HCT116 (cell line): ENCODE results near the gene PDE1C. TPM values are rescaled to one million over a fixed set of nuclear protein-coding genes. Genes with fewer than 3 reads are reported as not detected.

Source experiments
- ATAC-seq: fragments of 200-7000 bp; cut with Tn5 transposase; 2 replicates; pipeline ENCODE4 v1.9.1; 2020; ENCODE audit warnings: mild to moderate bottlenecking, moderate library complexity
- BruUV-seq: library from RNA; stranded (reverse); fragments of 400-500 nt; replicated peaks from 2 replicates; lab custom pipeline; 2021; lab: Mats Ljungman, UMichigan
- CTCF ChIA-PET: fragments of 300-600 bp; sonication (Branson Sonifier 250); formaldehyde crosslinking; loops from one replicate; lab custom pipeline; 2021; ENCODE audit warnings: antibody characterized with exemption; lab: Charles Lee
- POLR2A ChIA-PET: fragments of 300-600, 350-600 bp; sonication (Branson Sonifier 250); formaldehyde crosslinking; loops from one replicate; lab custom pipeline; 2021; ENCODE audit warnings: antibody characterized with exemption; lab: Charles Lee
- RAD21 ChIA-PET, 2 experiments: fragments of 300-600 bp; sonication (Branson Sonifier 250); formaldehyde crosslinking; loops; one replicate each; lab custom pipeline; 2023; ENCODE audit warnings: low total read pairs in 2 of 2; ENCODE audit not compliant: uncharacterized antibody in 2 of 2, unreplicated experiment in 2 of 2, low non-redundant PET in 1 of 2; lab: Charles Lee
- DNase-seq: peaks from one replicate; pipeline ENCODE4 v3.0.0-alpha.2; 2010; ENCODE audit warnings: low read depth, low spot score
- H2AFZ ChIP-seq: fragments of 200-600 bp; shearing (Covaris generic), sonication (generic); 2 replicates; pipeline ENCODE4 v1.6.1; 2017; ENCODE audit warnings: low read depth, mixed run types, mixed read lengths, antibody characterized with exemption, low read length; ENCODE audit not compliant: poor library complexity, severe bottlenecking
- H3K27ac ChIP-seq: 2 replicates; pipeline ENCODE4 v1.5.1; 2012; ENCODE audit warnings: low read depth, low read length
- H3K27me3 ChIP-seq: fragments of 200-600 bp; sonication (generic); 2 replicates; pipeline ENCODE4 v1.6.1; 2016; ENCODE audit warnings: mixed run types, low read length, mixed read lengths; ENCODE audit not compliant: insufficient read depth
- H3K36me3 ChIP-seq, 2 experiments: fragments of 200-500 bp in 1 of 2; fragments of 200-600 bp in 1 of 2; sonication (Bioruptor generic) in 1 of 2; sonication (generic) in 1 of 2; 2 replicates each; pipeline versions ENCODE4 v1.5.1 to v1.6.1; 2014 to 2016; ENCODE audit warnings: low read length in 2 of 2, inconsistent platforms in 1 of 2, mixed read lengths in 1 of 2, mixed run types in 1 of 2; ENCODE audit not compliant: insufficient read depth in 2 of 2, control insufficient read depth in 1 of 2
- H3K4me1 ChIP-seq, 2 experiments: fragments of 200-600 bp in 1 of 2; sonication (generic) in 1 of 2; 2 replicates each; pipeline versions ENCODE4 v1.5.1 to v1.6.1; 2012 to 2017; ENCODE audit warnings: low read length in 2 of 2, inconsistent platforms in 1 of 2, mild to moderate bottlenecking in 1 of 2, mixed read lengths in 1 of 2, mixed run types in 1 of 2, moderate library complexity in 1 of 2; ENCODE audit not compliant: insufficient read depth in 2 of 2, control insufficient read depth in 1 of 2
- H3K4me2 ChIP-seq: fragments of 200-600 bp; sonication (generic); 2 replicates; pipeline ENCODE4 v1.6.1; 2017; ENCODE audit warnings: mixed run types, low read length, mixed read lengths
- H3K4me3 ChIP-seq, 2 experiments: fragments of 200-600 bp in 1 of 2; sonication (generic) in 1 of 2; replicated peaks in 1 of 2; 2 replicates each; pipeline ENCODE4 v1.5.1; 2011 to 2016; ENCODE audit warnings: low read length in 2 of 2, control low read depth in 1 of 2, low read depth in 1 of 2, mild to moderate bottlenecking in 1 of 2, mixed read lengths in 1 of 2, mixed run types in 1 of 2
- H3K79me2 ChIP-seq: fragments of 200-600 bp; sonication (generic); 2 replicates; pipeline ENCODE4 v1.6.1; 2017; ENCODE audit warnings: mild to moderate bottlenecking, mixed run types, low read length, moderate library complexity, mixed read lengths; ENCODE audit not compliant: insufficient read depth
- H3K9ac ChIP-seq: fragments of 200-600 bp; sonication (generic); 2 replicates; pipeline ENCODE4 v1.6.1; 2016; ENCODE audit warnings: low read length, mixed read lengths
- H3K9me2 ChIP-seq: fragments of 200-600 bp; sonication (generic), shearing (Covaris generic); 2 replicates; pipeline ENCODE4 v1.6.1; 2017; ENCODE audit warnings: mixed run types, mild to moderate bottlenecking, moderate library complexity; ENCODE audit not compliant: insufficient read depth
- H3K9me3 ChIP-seq, 2 experiments: fragments of 200-500 bp in 1 of 2; fragments of 200-600 bp in 1 of 2; sonication (Bioruptor generic) in 1 of 2; sonication (generic) in 1 of 2; 2 replicates each; pipeline ENCODE4 v1.6.1; 2014 to 2017; ENCODE audit warnings: low read length in 2 of 2, mixed read lengths in 2 of 2, inconsistent platforms in 1 of 2, low read depth in 1 of 2, mild to moderate bottlenecking in 1 of 2, mixed run types in 1 of 2, moderate library complexity in 1 of 2; ENCODE audit not compliant: control insufficient read depth in 1 of 2, insufficient read depth in 1 of 2
- H4K20me1 ChIP-seq: fragments of 200-600 bp; sonication (generic), shearing (Covaris generic); 2 replicates; pipeline ENCODE4 v1.6.1; 2017; ENCODE audit warnings: mixed run types, mild to moderate bottlenecking, moderate library complexity; ENCODE audit not compliant: insufficient read depth
- CEBPB ChIP-seq: IDR thresholded peaks from 2 replicates; pipeline ENCODE4 v1.6.1; 2012; ENCODE audit warnings: low read depth
- CTCF ChIP-seq, 3 experiments: fragments of 200-600 bp in 1 of 3; sonication (generic) in 1 of 3; IDR thresholded peaks in 2 of 3; conservative IDR thresholded peaks in 1 of 3; 2 replicates each; pipeline ENCODE4 v1.5.1; 2012 to 2017; ENCODE audit warnings: low read depth in 2 of 3, low read length in 2 of 3, antibody characterized with exemption in 1 of 3, borderline replicate concordance in 1 of 3, control low read depth in 1 of 3, mild to moderate bottlenecking in 1 of 3, mixed read lengths in 1 of 3, mixed run types in 1 of 3, moderate library complexity in 1 of 3; ENCODE audit not compliant: insufficient read depth in 1 of 3
- EGR1 ChIP-seq: IDR thresholded peaks from 2 replicates; pipeline ENCODE4 v1.6.1; 2012; ENCODE audit warnings: low read depth
- EZH2 ChIP-seq: fragments of 200-600 bp; sonication (generic); IDR thresholded peaks from 2 replicates; pipeline ENCODE4 v1.6.1; 2017; ENCODE audit warnings: antibody characterized with exemption, mixed run types
- JUND ChIP-seq: IDR thresholded peaks from 2 replicates; pipeline ENCODE4 v1.6.1; 2012
- SRF ChIP-seq: IDR thresholded peaks from 2 replicates; pipeline ENCODE4 v1.6.1; 2012; ENCODE audit warnings: low read depth
- ZBTB33 ChIP-seq: IDR thresholded peaks from 2 replicates; pipeline ENCODE4 v1.6.1; 2011; ENCODE audit warnings: mild to moderate bottlenecking, low read length, moderate library complexity; ENCODE audit not compliant: insufficient replicate concordance; ENCODE audit errors: extremely low read depth
- ZNF274 ChIP-seq: fragments of 200-500 bp; sonication (Bioruptor generic); IDR thresholded peaks from 2 replicates; pipeline ENCODE4 v1.6.1; 2014; ENCODE audit warnings: mild to moderate bottlenecking, low read depth, low read length, inconsistent platforms
- intact Hi-C: fragments of 100-400 bp; cut with micrococcal nuclease; formaldehyde crosslinking; loops from 2 replicates; pipeline ENCODE4 v1.10.0; 2022
- total RNA-seq: library from RNA; stranded (reverse); gene quantifications from one replicate; pipeline ENCODE4 v1.2.1, GENCODE V29; 2021; ENCODE audit not compliant: unreplicated experiment
- TF ChIP-seq, protein P1 (sequence below): IDR thresholded peaks from 2 replicates; pipeline ENCODE4 v1.6.1; 2012
- TF ChIP-seq, protein P2 (sequence below): IDR thresholded peaks from 2 replicates; pipeline ENCODE4 v1.6.1; 2012; ENCODE audit warnings: low read depth

PDE1C gene
- total RNA-seq, 1 experiment from 2014 or later: 0.17 TPM

DNA sequence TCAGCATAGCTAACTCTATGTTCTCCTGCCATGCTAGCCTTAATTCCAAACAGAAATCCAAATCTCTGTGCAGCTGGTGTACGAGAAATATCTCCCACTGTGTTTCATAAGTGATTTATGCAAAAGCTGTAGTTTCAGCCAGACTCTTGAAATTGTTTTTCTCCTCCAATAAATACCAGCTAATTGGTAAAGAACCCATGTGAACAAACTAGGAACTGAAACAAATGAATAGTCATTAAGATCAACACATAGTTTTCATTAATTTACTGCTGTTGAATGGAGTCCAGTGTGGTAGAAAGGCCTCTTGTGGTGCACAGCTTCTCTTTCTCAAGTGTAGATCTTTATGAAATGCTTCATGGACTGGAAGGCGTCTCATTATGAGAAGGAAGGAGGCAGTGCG lies 364.8 kb downstream of the PDE1C start:
- Histone ChIP-seq H3K9me3 (no peaks in the 10 kb centered on the region), H3K27me3 (peaks cover 32% of the 10 kb centered on the region), H3K36me3 (no peaks in the 10 kb centered on the region), H3K4me2 (no peak overlapping the region), H3K4me1 (no peaks in the 10 kb centered on the region), H3K79me2 (no peaks in the 10 kb centered on the region), H3K9ac (no peak overlapping the region), H3K4me3 (no peak overlapping the region), H4K20me1 (no peaks in the 10 kb centered on the region), H3K9me2 (no peaks in the 10 kb centered on the region), H3K27ac (no peak overlapping the region), H2AFZ (no peak overlapping the region)
- RAD21 ChIA-PET: no interaction called here
- no peak for DNase-seq
- TF ChIP-seq JUND (no peak), ZBTB33 (no peak), SRF (no peak), EZH2 (no peak), CTCF (IDR thresholded peaks at IDR 0.05 in 2 of 3, conservative IDR thresholded peaks at IDR 0.05 in 1 of 3; ENCODE audit: borderline replicate concordance in 1 of 3, insufficient read depth in 1 of 3, low read depth in 2 of 3, low read length in 2 of 3) (no peak), EGR1 (no peak), ZNF274 (no peak), CEBPB (no peak)
- TF ChIP-seq, protein P1, sequence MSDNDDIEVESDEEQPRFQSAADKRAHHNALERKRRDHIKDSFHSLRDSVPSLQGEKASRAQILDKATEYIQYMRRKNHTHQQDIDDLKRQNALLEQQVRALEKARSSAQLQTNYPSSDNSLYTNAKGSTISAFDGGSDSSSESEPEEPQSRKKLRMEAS: no peak
- TF ChIP-seq, protein P2, sequence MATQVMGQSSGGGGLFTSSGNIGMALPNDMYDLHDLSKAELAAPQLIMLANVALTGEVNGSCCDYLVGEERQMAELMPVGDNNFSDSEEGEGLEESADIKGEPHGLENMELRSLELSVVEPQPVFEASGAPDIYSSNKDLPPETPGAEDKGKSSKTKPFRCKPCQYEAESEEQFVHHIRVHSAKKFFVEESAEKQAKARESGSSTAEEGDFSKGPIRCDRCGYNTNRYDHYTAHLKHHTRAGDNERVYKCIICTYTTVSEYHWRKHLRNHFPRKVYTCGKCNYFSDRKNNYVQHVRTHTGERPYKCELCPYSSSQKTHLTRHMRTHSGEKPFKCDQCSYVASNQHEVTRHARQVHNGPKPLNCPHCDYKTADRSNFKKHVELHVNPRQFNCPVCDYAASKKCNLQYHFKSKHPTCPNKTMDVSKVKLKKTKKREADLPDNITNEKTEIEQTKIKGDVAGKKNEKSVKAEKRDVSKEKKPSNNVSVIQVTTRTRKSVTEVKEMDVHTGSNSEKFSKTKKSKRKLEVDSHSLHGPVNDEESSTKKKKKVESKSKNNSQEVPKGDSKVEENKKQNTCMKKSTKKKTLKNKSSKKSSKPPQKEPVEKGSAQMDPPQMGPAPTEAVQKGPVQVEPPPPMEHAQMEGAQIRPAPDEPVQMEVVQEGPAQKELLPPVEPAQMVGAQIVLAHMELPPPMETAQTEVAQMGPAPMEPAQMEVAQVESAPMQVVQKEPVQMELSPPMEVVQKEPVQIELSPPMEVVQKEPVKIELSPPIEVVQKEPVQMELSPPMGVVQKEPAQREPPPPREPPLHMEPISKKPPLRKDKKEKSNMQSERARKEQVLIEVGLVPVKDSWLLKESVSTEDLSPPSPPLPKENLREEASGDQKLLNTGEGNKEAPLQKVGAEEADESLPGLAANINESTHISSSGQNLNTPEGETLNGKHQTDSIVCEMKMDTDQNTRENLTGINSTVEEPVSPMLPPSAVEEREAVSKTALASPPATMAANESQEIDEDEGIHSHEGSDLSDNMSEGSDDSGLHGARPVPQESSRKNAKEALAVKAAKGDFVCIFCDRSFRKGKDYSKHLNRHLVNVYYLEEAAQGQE: no peak
- ATAC-seq: no peak
- POLR2A ChIA-PET: no interaction called here
- intact Hi-C loops: no loop called here
- CTCF ChIA-PET: no interaction called here
- no TSS peak for BruUV-seq
